GM23338 (cell line): ENCODE data around the gene DYRK1A. TPM values are rescaled to one million over a fixed set of nuclear protein-coding genes. Genes with fewer than 3 reads are reported as not detected.

Source experiments
- ATAC-seq: fragments of 200-7000 bp; cut with Tn5 transposase; 3 replicates; pipeline ENCODE4 v1.9.1; 2020
- DNase-seq: peaks from one replicate; pipeline ENCODE4 v3.0.0-alpha.2; 2015; ENCODE audit warnings: low spot score
- H2AFZ ChIP-seq: fragments of 200-600 bp; sonication (generic); 2 replicates; pipeline ENCODE4 v1.8.0; 2016; ENCODE audit warnings: antibody characterized with exemption, mild to moderate bottlenecking, moderate library complexity
- H3F3A ChIP-seq: fragments of 200-600 bp; sonication (generic); replicated peaks from 2 replicates; pipeline ENCODE4 v1.8.0; 2017; ENCODE audit warnings: antibody characterized with exemption, mixed run types, low read depth
- H3K27ac ChIP-seq: fragments of 200-600 bp; sonication (generic); 2 replicates; pipeline ENCODE4 v1.6.1; 2016; ENCODE audit warnings: low read depth
- H3K27me3 ChIP-seq: fragments of 200-600 bp; sonication (generic); 2 replicates; pipeline ENCODE4 v1.8.0; 2016; ENCODE audit warnings: mild to moderate bottlenecking, mixed run types, moderate library complexity; ENCODE audit not compliant: insufficient read depth
- H3K36me3 ChIP-seq: fragments of 200-600 bp; sonication (generic); 2 replicates; pipeline ENCODE4 v1.8.0; 2016; ENCODE audit warnings: mild to moderate bottlenecking; ENCODE audit not compliant: insufficient read depth
- H3K4me1 ChIP-seq: fragments of 200-600 bp; sonication (generic); 2 replicates; pipeline ENCODE4 v1.8.0; 2016; ENCODE audit warnings: mild to moderate bottlenecking, moderate library complexity; ENCODE audit not compliant: insufficient read depth
- H3K4me2 ChIP-seq: fragments of 200-600 bp; sonication (generic); 2 replicates; pipeline ENCODE4 v1.7.1; 2017; ENCODE audit warnings: mixed run types
- H3K4me3 ChIP-seq: fragments of 200-600 bp; sonication (generic); 2 replicates; pipeline ENCODE4 v1.6.1; 2016; ENCODE audit warnings: mixed run types
- H3K79me2 ChIP-seq: fragments of 200-600 bp; sonication (generic); replicated peaks from 2 replicates; pipeline ENCODE4 v1.8.0; 2017; ENCODE audit warnings: mild to moderate bottlenecking; ENCODE audit not compliant: insufficient read depth
- H3K9me2 ChIP-seq: fragments of 200-600 bp; sonication (generic); 2 replicates; pipeline ENCODE4 v1.8.0; 2017; ENCODE audit not compliant: insufficient read depth
- H4K20me1 ChIP-seq: fragments of 200-600 bp; sonication (generic); replicated peaks from 2 replicates; pipeline ENCODE4 v1.8.0; 2017; ENCODE audit warnings: mild to moderate bottlenecking; ENCODE audit not compliant: insufficient read depth
- H3K27ac Mint-ChIP-seq: 2 replicates; pipeline ENCODE4 v1.8.0; 2020; ENCODE audit warnings: inconsistent platforms, mild to moderate bottlenecking, moderate library complexity, mixed read lengths
- H3K27me3 Mint-ChIP-seq: 3 replicates; pipeline ENCODE4 v1.8.0; 2022; ENCODE audit warnings: low read depth, mild to moderate bottlenecking, moderate library complexity, mixed read lengths, inconsistent platforms; ENCODE audit not compliant: insufficient read depth, poor library complexity
- H3K36me3 Mint-ChIP-seq: 3 replicates; pipeline ENCODE4 v1.8.0; 2021; ENCODE audit warnings: low read depth, mild to moderate bottlenecking, inconsistent platforms, moderate library complexity, mixed read lengths
- H3K4me1 Mint-ChIP-seq: 3 replicates; pipeline ENCODE4 v1.8.0; 2020; ENCODE audit warnings: mild to moderate bottlenecking, inconsistent platforms, mixed read lengths
- H3K4me3 Mint-ChIP-seq: 3 replicates; pipeline ENCODE4 v1.8.0; 2021; ENCODE audit warnings: moderate library complexity, mild to moderate bottlenecking, inconsistent platforms, mixed read lengths
- H3K9me3 Mint-ChIP-seq: 3 replicates; pipeline ENCODE4 v1.8.0; 2020; ENCODE audit warnings: moderate library complexity, mild to moderate bottlenecking, inconsistent platforms, mixed read lengths
- CREB1 ChIP-seq: fragments of 250-450 bp; sonication (Bioruptor Pico); IDR thresholded peaks from 2 replicates; pipeline ENCODE4 v1.5.0; 2020; ENCODE audit warnings: low read depth, mild to moderate bottlenecking, moderate library complexity
- EZH2 ChIP-seq: fragments of 200-600 bp; sonication (generic); IDR thresholded peaks from one replicate; pipeline ENCODE4 v1.8.0; 2017; ENCODE audit warnings: antibody characterized with exemption, mild to moderate bottlenecking, low read depth; ENCODE audit not compliant: unreplicated experiment
- STAT1 ChIP-seq: IDR thresholded peaks from one replicate; pipeline ENCODE4 v1.6.1; 2016; ENCODE audit warnings: antibody characterized with exemption; ENCODE audit not compliant: unreplicated experiment
- ZNF114 ChIP-seq: fragments of 250-450 bp; sonication (Bioruptor Pico); IDR thresholded peaks from 2 replicates; pipeline ENCODE4 v1.5.0; 2020; ENCODE audit warnings: mild to moderate bottlenecking, moderate library complexity
- polyA plus RNA-seq: library from polyadenylated mRNA; unstranded; fragments of >200 nt; fragmentation: Nextera tagmentation; extraction: Ambion mirVana; gene quantifications from 2 replicates; pipeline ENCODE4 v1.2.1, GENCODE V29; 2016
- total RNA-seq: library from RNA; depleted of rRNA; stranded (reverse); fragments of >200 nt; shearing (Covaris generic); gene quantifications from 2 replicates; pipeline ENCODE4 v1.2.3, GENCODE V29; 2014
- TF ChIP-seq, protein P1 (sequence below): fragments of 250-450 bp; sonication (Bioruptor Pico); IDR thresholded peaks from 2 replicates; pipeline ENCODE4 v1.5.0; 2020; ENCODE audit warnings: mild to moderate bottlenecking, moderate library complexity
- TF ChIP-seq, protein P2 (sequence below): IDR thresholded peaks from one replicate; pipeline ENCODE4 v1.6.1; 2018; ENCODE audit warnings: antibody characterized with exemption; ENCODE audit not compliant: unreplicated experiment

The DYRK1A gene
- total and polyA plus RNA-seq, 2 experiments from 2014 or later = 10.3 to 84.7 TPM

DNA sequence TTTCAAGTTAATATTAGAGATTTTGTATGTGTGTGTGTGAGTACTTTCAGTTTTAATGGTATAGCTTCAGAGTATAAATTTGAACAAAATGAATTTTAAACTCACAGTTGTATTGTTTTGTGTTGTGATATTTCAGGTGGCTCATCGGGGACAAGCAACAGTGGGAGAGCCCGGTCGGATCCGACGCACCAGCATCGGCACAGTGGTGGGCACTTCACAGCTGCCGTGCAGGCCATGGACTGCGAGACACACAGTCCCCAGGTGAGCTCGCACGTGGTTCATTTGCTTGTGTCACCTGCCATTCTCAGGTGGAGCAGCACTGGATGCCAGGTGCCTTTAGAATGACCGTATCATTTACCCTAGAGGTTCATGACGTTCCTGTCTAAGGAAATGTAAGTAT lies 139.4 kb downstream of the DYRK1A start:
- peaks cover 26% of the 10 kb centered on the region for H3K4me1 Mint-ChIP-seq
- no peak overlapping the region for H2AFZ ChIP-seq
- no peak overlapping the region for H3K4me2 ChIP-seq
- peaks cover 6% of the 10 kb centered on the region; the same call in 1 of the 2 replicates for H3K9me2 ChIP-seq
- DNase-seq = no peak
- H3K79me2 ChIP-seq = peaks cover 52% of the 10 kb centered on the region
- H3K4me3 ChIP-seq = no peak overlapping the region
- H3K4me1 ChIP-seq = no peaks in the 10 kb centered on the region
- H3K27ac ChIP-seq = no peak overlapping the region
- H4K20me1 ChIP-seq = no peaks in the 10 kb centered on the region
- TF ChIP-seq CREB1 (CRISPR knock-in tag) (no peak), STAT1 (no peak), ZNF114 (CRISPR knock-in tag) (no peak), EZH2 (no peak)
- TF ChIP-seq, protein P1, sequence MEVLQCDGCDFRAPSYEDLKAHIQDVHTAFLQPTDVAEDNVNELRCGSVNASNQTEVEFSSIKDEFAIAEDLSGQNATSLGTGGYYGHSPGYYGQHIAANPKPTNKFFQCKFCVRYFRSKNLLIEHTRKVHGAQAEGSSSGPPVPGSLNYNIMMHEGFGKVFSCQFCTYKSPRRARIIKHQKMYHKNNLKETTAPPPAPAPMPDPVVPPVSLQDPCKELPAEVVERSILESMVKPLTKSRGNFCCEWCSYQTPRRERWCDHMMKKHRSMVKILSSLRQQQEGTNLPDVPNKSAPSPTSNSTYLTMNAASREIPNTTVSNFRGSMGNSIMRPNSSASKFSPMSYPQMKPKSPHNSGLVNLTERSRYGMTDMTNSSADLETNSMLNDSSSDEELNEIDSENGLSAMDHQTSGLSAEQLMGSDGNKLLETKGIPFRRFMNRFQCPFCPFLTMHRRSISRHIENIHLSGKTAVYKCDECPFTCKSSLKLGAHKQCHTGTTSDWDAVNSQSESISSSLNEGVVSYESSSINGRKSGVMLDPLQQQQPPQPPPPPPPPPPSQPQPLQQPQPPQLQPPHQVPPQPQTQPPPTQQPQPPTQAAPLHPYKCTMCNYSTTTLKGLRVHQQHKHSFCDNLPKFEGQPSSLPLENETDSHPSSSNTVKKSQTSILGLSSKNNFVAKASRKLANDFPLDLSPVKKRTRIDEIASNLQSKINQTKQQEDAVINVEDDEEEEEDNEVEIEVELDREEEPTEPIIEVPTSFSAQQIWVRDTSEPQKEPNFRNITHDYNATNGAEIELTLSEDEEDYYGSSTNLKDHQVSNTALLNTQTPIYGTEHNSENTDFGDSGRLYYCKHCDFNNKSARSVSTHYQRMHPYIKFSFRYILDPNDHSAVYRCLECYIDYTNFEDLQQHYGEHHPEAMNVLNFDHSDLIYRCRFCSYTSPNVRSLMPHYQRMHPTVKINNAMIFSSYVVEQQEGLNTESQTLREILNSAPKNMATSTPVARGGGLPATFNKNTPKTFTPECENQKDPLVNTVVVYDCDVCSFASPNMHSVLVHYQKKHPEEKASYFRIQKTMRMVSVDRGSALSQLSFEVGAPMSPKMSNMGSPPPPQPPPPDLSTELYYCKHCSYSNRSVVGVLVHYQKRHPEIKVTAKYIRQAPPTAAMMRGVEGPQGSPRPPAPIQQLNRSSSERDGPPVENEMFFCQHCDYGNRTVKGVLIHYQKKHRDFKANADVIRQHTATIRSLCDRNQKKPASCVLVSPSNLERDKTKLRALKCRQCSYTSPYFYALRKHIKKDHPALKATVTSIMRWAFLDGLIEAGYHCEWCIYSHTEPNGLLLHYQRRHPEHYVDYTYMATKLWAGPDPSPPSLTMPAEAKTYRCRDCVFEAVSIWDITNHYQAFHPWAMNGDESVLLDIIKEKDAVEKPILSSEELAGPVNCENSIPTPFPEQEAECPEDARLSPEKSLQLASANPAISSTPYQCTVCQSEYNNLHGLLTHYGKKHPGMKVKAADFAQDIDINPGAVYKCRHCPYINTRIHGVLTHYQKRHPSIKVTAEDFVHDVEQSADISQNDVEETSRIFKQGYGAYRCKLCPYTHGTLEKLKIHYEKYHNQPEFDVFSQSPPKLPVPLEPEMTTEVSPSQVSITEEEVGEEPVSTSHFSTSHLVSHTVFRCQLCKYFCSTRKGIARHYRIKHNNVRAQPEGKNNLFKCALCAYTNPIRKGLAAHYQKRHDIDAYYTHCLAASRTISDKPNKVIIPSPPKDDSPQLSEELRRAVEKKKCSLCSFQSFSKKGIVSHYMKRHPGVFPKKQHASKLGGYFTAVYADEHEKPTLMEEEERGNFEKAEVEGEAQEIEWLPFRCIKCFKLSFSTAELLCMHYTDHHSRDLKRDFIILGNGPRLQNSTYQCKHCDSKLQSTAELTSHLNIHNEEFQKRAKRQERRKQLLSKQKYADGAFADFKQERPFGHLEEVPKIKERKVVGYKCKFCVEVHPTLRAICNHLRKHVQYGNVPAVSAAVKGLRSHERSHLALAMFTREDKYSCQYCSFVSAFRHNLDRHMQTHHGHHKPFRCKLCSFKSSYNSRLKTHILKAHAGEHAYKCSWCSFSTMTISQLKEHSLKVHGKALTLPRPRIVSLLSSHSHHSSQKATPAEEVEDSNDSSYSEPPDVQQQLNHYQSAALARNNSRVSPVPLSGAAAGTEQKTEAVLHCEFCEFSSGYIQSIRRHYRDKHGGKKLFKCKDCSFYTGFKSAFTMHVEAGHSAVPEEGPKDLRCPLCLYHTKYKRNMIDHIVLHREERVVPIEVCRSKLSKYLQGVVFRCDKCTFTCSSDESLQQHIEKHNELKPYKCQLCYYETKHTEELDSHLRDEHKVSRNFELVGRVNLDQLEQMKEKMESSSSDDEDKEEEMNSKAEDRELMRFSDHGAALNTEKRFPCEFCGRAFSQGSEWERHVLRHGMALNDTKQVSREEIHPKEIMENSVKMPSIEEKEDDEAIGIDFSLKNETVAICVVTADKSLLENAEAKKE (CRISPR knock-in tag) = no peak
- TF ChIP-seq, protein P2, sequence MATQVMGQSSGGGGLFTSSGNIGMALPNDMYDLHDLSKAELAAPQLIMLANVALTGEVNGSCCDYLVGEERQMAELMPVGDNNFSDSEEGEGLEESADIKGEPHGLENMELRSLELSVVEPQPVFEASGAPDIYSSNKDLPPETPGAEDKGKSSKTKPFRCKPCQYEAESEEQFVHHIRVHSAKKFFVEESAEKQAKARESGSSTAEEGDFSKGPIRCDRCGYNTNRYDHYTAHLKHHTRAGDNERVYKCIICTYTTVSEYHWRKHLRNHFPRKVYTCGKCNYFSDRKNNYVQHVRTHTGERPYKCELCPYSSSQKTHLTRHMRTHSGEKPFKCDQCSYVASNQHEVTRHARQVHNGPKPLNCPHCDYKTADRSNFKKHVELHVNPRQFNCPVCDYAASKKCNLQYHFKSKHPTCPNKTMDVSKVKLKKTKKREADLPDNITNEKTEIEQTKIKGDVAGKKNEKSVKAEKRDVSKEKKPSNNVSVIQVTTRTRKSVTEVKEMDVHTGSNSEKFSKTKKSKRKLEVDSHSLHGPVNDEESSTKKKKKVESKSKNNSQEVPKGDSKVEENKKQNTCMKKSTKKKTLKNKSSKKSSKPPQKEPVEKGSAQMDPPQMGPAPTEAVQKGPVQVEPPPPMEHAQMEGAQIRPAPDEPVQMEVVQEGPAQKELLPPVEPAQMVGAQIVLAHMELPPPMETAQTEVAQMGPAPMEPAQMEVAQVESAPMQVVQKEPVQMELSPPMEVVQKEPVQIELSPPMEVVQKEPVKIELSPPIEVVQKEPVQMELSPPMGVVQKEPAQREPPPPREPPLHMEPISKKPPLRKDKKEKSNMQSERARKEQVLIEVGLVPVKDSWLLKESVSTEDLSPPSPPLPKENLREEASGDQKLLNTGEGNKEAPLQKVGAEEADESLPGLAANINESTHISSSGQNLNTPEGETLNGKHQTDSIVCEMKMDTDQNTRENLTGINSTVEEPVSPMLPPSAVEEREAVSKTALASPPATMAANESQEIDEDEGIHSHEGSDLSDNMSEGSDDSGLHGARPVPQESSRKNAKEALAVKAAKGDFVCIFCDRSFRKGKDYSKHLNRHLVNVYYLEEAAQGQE = no peak
- H3K36me3 Mint-ChIP-seq = peaks cover 40% of the 10 kb centered on the region
- no peaks in the 10 kb centered on the region for H3F3A ChIP-seq
- no peaks in the 10 kb centered on the region for H3K27me3 ChIP-seq
- H3K9me3 Mint-ChIP-seq = no peaks in the 10 kb centered on the region; the same call in 2 of the 3 replicates
- H3K27ac Mint-ChIP-seq = no peak overlapping the region
- peaks cover 24% of the 10 kb centered on the region for H3K36me3 ChIP-seq
- peaks cover 1% of the 10 kb centered on the region for H3K27me3 Mint-ChIP-seq
- no peak for ATAC-seq
- H3K4me3 Mint-ChIP-seq = no peak overlapping the region
